Psoas muscle (tissue), 8 donors: ENCODE results near the gene REXO4. TPM values are rescaled to one million over a fixed set of nuclear protein-coding genes. Genes with fewer than 3 reads are reported as not detected.

Source experiments
- ATAC-seq, 4 donors: fragments of 200-7000 bp; cut with Tn5 transposase; one replicate each; pipeline ENCODE4 v1.9.1; 2020; ENCODE audit warnings: moderate library complexity in 3 of 4, mild to moderate bottlenecking in 2 of 4
- DNase-seq, 2 donors: peaks; one replicate each; pipeline ENCODE4 v3.0.0-alpha.2; 2020
- H3K27ac ChIP-seq: fragments of 200-600 bp; one replicate; pipeline ENCODE4 v1.8.0; 2022
- H3K27me3 ChIP-seq, 3 donors: fragments of 200-600 bp in 1 of 3; one replicate each; pipeline versions ENCODE4 v1.6.1 to v1.8.0; 2013 to 2022; ENCODE audit warnings: low read length in 2 of 3, mild to moderate bottlenecking in 2 of 3, moderate library complexity in 1 of 3; ENCODE audit not compliant: insufficient read depth in 3 of 3
- H3K36me3 ChIP-seq, 2 donors: fragments of 200-600 bp in 1 of 2; one replicate each; pipeline versions ENCODE4 v1.6.1 to v1.8.0; 2013 to 2022; ENCODE audit warnings: low read depth in 1 of 2, mild to moderate bottlenecking in 1 of 2, moderate library complexity in 1 of 2; ENCODE audit not compliant: insufficient read depth in 1 of 2
- H3K4me1 ChIP-seq: fragments of 200-600 bp; one replicate; pipeline ENCODE4 v1.8.0; 2022
- H3K4me3 ChIP-seq: fragments of 200-600 bp; one replicate; pipeline ENCODE4 v1.8.0; 2022; ENCODE audit warnings: mild to moderate bottlenecking
- H3K9me3 ChIP-seq: fragments of 200-600 bp; one replicate; pipeline ENCODE4 v1.8.0; 2022
- WGBS, 3 donors: extraction: QIAGEN DNeasy Blood & Tissue Kit; methylation state at CpG; one replicate each; pipeline versions ENCODE4 v1.1.6 to v1.1.7; 2013; 5-methylcytosine and 5-hydroxymethylcytosine counted together
- intact Hi-C, 2 donors: fragments of 100-400 bp; cut with DNase I; formaldehyde crosslinking; loops; one replicate each; pipeline versions ENCODE4 v1.11.0 to v1.14.2; 2022
- polyA plus RNA-seq, 3 donors: library from polyadenylated mRNA; stranded (reverse); fragments of 200-250 nt; gene quantifications; one replicate each; pipeline ENCODE4 v1.2.3, GENCODE V29; 2013
- total RNA-seq, 4 donors: library from RNA; stranded (reverse); fragmentation: NEBNext Ultra II Directional in 2 of 4; extraction: Animal tissue kit (Norgen Biotek cat#: 25700) in 2 of 4; gene quantifications; one replicate each; pipeline versions ENCODE4 v1.2.1 to v1.2.4, GENCODE V29; 2021 to 2023
- TF ChIP-seq, protein P1 (sequence below): fragments of 200-600 bp; IDR thresholded peaks from one replicate; pipeline ENCODE4 v1.8.0; 2022; ENCODE audit warnings: antibody characterized with exemption
- donor health status: healthy with polysubstance abuse.
- donor health status: DM: no; HTN: no; CAD: no; lungs with moderate emphysema.
- donor health status: Bipolar disorder and iron deficiency.
- donor health status: healthy.
- donor health status: DM: yes; HTN: yes; CAD: no.
- donor health status: DM: no; HTN: no; CAD: no.
- donor health status: DM: no; HTN: no; CAD: no.
- donor health status: DM: yes; HTN: yes; CAD: no.

Gene REXO4
- total and polyA plus RNA-seq, 7 donors: 23.8 to 75.2 (median 31.2) TPM

DNA sequence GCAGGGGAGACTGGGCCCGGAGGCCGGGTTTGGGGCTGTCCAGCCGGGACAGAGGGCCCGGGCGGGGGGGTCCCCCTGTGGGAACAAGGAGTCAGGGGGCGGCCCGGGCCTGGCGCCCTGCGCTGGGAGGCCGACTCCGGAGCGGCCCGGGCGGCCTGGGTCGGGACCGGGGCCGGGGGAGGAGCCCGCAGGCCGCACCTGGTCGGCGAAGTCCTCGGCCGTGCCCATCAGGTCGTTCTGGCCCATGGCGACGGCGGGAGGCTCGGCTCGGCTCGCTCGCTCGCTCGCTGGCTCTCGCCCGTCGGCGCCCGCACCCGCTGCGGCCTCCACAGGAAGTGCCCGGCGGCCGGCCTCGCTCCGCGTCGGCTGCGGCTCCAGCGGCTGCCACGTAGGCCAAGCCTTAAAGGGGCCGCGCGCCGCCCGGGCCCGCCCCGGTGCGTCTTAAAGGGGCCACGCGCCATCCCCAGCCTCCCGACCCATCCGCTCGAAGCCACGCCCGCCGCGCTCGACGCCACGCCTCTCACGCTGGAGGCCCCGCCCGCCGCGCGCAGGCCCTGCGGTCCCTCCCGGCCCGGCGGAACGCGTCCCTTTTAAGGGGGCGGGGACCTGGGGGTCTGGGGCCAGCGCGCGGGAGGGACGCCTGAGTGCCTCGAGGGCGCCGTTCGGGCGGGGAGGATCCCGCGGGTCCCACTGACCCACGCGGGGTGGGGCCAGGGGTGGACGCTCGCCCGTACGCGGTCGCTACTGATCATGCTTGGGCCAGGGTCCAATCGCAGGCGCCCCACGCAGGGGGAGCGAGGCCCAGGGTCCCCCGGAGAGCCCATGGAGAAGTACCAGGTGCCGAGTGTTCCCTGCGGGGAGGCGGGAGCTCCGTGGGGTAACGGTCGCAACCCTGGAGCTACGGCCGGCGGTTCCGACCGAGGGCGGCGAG is 41.8 kb downstream of the REXO4 start, which contains the start of the genes STKLD1 and SURF4:
TSS of gene STKLD1 (plus strand) at position 643 of the 931 bp plus-strand sequence. CDS start at position 751, 108 bp downstream.
TSS of gene SURF4 (minus strand) at position 337 of the 931 bp plus-strand sequence. CDS start at position 246, 91 bp downstream.
- Histone ChIP-seq H3K4me3 (peak within 1 kb of the TSS; percentile 100), H3K27ac (peak within 1 kb of the TSS; percentile 97), H3K9me3 (no peaks in the 10 kb centered on the region), H3K27me3 (no peaks in the 10 kb centered on the region), H3K4me1 (peaks cover 41% of the 10 kb centered on the region), H3K36me3 (peaks cover 0 to 3% of the 10 kb centered on the region in 2 donors)
- DNase-seq (peak; percentile 96 to 98), ATAC-seq (peak; percentile 96 to 98 (median 98))
- TF ChIP-seq, protein P1, sequence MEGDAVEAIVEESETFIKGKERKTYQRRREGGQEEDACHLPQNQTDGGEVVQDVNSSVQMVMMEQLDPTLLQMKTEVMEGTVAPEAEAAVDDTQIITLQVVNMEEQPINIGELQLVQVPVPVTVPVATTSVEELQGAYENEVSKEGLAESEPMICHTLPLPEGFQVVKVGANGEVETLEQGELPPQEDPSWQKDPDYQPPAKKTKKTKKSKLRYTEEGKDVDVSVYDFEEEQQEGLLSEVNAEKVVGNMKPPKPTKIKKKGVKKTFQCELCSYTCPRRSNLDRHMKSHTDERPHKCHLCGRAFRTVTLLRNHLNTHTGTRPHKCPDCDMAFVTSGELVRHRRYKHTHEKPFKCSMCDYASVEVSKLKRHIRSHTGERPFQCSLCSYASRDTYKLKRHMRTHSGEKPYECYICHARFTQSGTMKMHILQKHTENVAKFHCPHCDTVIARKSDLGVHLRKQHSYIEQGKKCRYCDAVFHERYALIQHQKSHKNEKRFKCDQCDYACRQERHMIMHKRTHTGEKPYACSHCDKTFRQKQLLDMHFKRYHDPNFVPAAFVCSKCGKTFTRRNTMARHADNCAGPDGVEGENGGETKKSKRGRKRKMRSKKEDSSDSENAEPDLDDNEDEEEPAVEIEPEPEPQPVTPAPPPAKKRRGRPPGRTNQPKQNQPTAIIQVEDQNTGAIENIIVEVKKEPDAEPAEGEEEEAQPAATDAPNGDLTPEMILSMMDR: no peak
- 0 to 1% (median 0%) methylated on average over 50 to 120 of the region's 120 CpGs for WGBS, 3 donors
- intact Hi-C loops: loop anchor here (2.0 to 5.0 kb wide), 3 partner anchors 23 to 39 kb away; partner anchors contain the start of gene SURF6 (in 1 of the 2)

DNA sequence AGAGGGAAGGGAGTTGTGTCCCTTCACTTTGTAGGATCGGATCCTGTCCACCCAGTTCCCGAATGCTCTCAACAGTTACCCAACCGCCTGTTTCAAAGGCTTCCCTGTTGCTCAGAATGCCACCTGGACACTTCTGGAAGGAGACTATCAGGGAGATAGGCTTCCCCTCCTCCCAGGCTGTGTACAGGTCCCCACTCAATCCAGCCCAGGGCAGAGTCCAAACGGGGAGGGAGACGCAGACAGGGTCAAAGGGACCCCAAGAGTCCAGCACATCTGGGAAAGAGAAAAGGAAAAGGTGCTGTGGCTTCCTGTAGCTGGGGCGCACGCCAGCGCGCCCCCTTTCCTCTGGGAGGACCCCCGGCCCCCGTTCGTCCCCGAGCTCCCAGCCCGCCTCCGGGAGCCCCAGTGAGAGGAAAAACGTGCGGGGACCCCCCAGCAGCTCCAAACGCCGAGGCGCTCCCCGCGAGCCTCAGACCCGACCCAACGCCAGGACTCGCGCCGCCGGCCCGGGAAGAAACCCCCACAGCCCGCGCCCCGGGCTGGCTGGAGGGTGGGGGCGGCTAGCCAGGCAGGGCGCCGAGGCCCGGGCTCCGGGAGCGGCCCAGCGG is 42.6 kb downstream of the REXO4 start:
- no peaks in the 10 kb centered on the region for H3K9me3 ChIP-seq
- peak overlapping the region; percentile 100 for H3K4me3 ChIP-seq
- 1% methylated on average over 35 to 39 of the region's 39 CpGs for WGBS, 3 donors
- H3K36me3 ChIP-seq: peaks cover 0 to 11% of the 10 kb centered on the region in 2 donors
- intact Hi-C loops: loop anchor here (2.0 to 5.0 kb wide), 2 partner anchors 22 to 38 kb away; partner anchors contain the start of gene SURF6 (in 1 of the 2)
- no peaks in the 10 kb centered on the region for H3K27me3 ChIP-seq
- H3K27ac ChIP-seq: peak overlapping the region; percentile 97
- peak in 1 of 2 donors; percentile 57 for DNase-seq
- peak in 2 of 4 donors; percentile 15 to 24 for ATAC-seq
- TF ChIP-seq, protein P1: no peak
- H3K4me1 ChIP-seq: peaks cover 48% of the 10 kb centered on the region

DNA sequence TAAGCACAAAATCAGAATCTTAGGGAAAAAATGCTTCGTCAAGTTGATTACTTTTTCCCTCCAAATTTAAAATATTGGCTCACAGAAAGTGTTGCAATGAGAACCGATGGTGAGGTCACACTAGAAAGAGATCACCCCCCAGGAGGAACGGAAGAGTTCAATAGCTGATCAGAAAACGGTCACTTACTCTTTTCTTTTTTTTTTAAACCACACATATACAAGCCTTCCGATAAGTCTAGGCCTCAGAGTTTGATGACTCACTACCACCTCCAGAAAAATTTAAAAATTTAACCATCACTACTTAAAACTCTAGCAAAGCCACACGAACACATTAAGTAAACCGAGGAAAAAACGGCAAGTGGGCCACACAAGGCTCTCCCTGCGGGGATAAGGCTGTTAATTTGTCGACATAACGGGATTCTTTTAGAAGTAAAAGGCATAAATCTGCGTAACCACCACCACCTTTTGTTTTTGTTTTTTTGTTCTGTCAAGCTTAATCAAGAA is 43.1 kb downstream of the REXO4 start:
- intact Hi-C loops: loop anchor here (2.0 to 5.0 kb wide), 2 partner anchors 22 to 37 kb away; partner anchors contain the start of gene SURF6 (in 1 of the 2)
- TF ChIP-seq, protein P1: no peak
- no peak for ATAC-seq
- H3K4me3 ChIP-seq: peak overlapping the region; percentile 100
- no peaks in the 10 kb centered on the region for H3K9me3 ChIP-seq
- H3K27me3 ChIP-seq: no peaks in the 10 kb centered on the region
- H3K36me3 ChIP-seq: peaks cover 0 to 16% of the 10 kb centered on the region in 2 donors
- H3K27ac ChIP-seq: peak overlapping the region; percentile 97
- no peak for DNase-seq
- peaks cover 54% of the 10 kb centered on the region for H3K4me1 ChIP-seq
- 14 to 24% (median 19%) methylated on average over 12 of the region's 12 CpGs for WGBS, 3 donors

DNA sequence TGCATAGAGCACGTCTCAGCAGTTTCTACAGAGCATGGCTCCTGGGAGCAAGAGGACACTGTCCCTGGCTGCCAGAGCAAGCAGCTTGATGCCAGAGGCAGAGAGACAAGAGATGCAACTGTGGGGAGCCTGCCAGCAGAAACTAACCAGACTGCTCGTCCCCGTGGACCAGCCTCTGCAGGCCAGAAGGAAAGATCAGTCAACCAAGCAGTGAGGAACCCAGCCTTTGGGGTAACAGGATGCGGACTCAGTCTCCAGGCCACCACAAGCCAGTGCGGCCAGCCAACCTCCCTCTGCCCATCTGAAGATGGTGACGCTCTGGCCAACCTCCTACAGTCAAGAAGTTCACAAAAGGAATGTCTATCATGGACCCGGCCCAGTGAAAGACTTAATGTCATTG is 45.7 kb downstream of the REXO4 start:
- no peak for ATAC-seq
- 31 to 47% (median 38%) methylated on average over 7 of the region's 7 CpGs for WGBS, 3 donors

More for the DNA sequence above, 45.7 kb downstream of the REXO4 start:
- peaks cover 77% of the 10 kb centered on the region for H3K4me1 ChIP-seq
- H3K27ac ChIP-seq: peak overlapping the region; percentile 15
- peak overlapping the region; percentile 4 for H3K4me3 ChIP-seq
- intact Hi-C loops: no loop called here
- no peaks in the 10 kb centered on the region for H3K27me3 ChIP-seq
- TF ChIP-seq, protein P1: no peak
- peak; percentile 53 to 81 for DNase-seq
- no peaks in the 10 kb centered on the region for H3K9me3 ChIP-seq
- H3K36me3 ChIP-seq: peaks cover 0 to 26% of the 10 kb centered on the region in 2 donors
